ENCODE results near the gene ZMYND8.
"Not testable (repeated sequence)": the region's sequence is repeated elsewhere in the genome, so short reads cannot be mapped to it uniquely, and the experiment has no call there.

The ZMYND8 gene

GRCh38 chr20:47202733-47203667 lies 153.5 kb downstream of the ZMYND8 start:
- DNase-seq (ENCODE audit: low read depth), result no peak

DNA sequence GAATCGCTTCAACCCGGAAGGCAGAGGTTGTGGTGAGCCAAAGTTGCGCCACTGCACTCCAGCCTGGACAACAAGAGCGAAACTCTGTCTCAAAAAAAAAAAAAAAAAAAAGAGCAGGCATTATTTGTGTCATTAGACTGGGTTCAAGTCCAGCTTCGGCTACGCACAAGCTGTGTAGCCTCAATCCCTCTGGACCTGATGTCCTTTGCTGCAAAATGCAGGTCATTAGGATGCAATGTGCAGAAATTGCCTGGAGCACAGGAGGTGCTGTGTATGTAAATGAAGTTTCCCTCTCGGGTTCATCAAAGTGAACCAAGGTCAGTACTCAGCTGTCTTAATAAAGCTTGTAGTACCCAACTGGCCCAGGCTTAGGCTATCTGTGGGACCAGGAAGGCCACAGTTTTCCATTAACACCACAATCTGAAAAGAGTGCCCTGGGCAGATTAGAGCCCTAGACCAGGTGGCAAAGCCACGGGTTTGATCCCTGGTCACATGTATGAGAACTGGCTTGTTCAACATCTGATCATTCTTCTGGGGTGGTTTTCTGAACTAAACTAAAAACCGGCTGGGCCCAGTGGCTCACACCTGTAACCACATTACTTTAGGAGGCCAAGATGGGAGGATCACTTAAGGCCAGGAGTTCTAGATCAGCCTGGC lies 155.3 kb downstream of the ZMYND8 start:
- DNase-seq (ENCODE audit: low read depth), result no peak

DNA sequence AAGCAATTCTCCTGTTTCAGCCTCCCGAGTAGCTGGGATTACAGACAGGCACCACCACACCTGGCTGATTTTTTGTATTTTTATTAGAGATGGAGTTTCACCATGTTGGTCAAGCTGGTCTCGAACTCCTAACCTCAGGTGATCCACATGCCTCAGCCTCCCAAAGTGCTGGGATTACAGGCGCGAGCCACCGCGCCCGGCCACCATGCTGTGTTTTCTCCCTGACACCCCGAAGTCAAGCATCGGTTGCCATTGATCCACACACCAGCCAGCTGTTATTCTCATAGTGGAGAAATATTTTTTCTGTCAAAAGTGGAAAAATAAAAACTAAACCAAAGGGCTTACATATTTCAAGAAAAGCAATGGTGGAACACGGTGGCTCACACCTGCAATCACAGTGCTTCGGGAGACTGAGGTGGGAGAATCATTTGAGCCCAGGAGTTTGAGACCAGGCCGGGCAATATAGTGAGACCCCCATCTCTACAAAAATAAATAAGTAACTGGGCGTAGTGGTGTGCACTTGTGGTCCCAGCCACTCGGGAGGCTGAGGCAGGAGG lies 157.4 kb downstream of the ZMYND8 start:
- DNase-seq (ENCODE audit: low read depth), result no peak

GRCh38 chr20:47198254-47198671 lies 158.2 kb downstream of the ZMYND8 start:
- no peak for DNase-seq (ENCODE audit: low read depth)

GRCh38 chr20:47196091-47197081 lies 160.1 kb downstream of the ZMYND8 start:
- no peak for DNase-seq (ENCODE audit: low read depth)

DNA sequence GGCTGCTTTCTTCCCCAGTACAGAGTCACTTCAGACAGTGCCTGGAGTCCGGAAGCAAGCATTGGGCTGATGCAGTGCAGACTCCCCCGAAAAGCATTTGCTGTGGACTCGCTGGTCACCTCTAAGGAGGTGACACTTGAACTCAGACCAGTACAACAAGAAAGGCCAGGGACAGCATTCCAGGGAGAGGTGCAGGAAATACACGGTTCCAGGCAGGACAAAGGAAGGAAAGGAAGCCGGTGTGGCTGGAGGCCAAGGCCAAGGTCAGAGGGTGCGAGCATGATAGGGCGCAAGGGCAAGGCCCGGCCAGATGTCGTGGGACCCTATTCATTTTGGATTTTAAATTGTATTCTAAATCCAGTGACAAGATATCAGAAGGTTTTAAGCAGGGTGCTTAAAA lies 160.9 kb downstream of the ZMYND8 start:
- no peak for DNase-seq (ENCODE audit: low read depth)

DNA sequence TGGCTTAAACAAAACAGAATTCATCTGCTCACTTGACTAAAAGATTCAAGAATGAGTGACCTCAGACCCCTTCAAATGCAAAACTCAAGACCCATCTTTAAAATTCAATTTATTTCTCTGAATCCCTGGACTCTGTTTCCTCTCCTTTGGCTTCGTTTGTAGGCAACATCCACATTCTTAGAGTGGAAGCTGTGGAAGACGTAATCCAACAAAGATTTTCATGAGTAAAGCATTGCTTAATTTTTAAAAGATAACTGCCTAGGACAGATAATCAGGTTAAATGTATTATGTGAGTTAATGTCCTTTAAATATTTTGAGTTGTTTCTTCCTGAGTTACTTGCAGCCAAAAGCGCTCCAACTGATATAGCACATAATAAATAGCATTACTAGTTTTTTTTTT lies 164.5 kb downstream of the ZMYND8 start:
- no peak for DNase-seq (ENCODE audit: low read depth)

- no peak for DNase-seq (ENCODE audit: low read depth)
These were observed 165.3 kb downstream of the ZMYND8 start for GRCh38 chr20:47191074-47191673.

DNA sequence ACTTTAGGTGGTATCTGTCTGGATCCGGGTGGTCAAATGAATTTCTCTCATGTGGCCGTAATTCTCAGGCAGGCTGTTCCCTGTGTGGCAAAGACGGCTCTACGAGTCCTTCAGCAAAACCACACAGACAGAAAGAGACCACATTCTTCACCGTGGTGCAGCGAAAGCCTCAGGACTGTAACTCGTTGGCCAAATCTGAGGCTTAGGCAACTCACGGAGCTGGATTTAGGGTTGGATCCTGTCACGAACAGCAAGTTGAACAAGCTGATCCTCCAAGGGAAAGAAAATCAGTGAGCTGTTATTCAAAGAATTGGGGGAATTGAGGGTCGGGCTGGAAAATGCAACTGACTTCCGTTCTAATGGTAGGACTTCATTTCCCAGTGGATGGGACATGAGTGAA lies 167.4 kb downstream of the ZMYND8 start:
- no peak for DNase-seq (ENCODE audit: low read depth)

DNA sequence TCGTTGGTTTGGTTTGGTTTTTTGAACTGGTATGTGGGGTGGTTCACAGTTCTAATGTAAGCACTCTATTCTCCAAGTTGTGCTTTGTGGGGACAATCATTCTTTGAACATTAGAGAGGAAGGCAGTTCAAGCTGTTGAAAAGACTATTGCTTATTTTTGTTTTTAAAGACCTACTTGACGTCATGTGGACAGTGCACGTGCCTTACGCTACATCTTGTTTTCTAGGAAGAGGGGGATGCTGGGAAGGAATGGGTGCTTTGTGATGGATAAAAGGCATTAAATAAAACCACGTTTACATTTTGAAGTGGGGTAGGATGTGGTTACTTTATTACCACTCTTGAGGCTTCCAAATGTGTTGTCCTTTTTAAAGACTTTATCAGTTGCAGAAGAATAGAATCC lies 168.0 kb downstream of the ZMYND8 start:
- DNase-seq (ENCODE audit: low read depth), result no peak

DNA sequence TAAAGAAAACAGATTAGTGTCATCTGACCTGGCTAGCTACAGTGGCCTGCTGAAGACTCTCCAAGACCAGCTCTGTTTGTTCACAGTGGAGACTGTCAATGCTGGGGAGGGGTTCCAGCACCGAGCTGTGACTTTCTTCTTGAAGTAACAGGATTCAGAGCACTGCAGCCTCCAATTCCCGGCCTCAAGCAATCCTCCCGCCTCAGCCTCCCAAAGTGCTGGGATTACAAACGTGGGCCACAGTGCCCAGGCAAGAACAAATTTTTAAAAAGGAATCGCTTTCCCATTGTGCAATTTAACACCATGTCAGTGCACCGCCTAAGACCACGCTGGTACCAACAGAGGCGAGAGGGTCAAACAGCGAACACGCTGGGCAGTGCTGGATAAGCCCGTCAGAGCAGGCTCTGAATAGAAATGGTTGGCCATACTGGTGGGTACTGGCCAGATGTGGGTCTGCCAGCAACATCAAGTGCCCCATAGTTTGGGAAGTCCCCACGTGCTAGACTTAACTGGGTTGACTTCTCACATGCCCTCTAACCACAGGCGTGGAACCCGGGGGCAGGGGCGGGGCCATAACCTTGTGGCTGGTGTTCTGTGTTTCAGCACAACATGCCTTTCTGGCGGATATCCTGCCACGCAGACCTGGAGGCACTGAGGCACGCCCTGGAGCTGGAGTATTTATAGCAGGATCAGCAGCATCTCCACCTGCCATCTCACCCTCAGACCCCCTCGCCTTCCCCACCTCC lies 168.9 kb downstream of the ZMYND8 start:
- DNase-seq (ENCODE audit: low read depth), result no peak

DNA sequence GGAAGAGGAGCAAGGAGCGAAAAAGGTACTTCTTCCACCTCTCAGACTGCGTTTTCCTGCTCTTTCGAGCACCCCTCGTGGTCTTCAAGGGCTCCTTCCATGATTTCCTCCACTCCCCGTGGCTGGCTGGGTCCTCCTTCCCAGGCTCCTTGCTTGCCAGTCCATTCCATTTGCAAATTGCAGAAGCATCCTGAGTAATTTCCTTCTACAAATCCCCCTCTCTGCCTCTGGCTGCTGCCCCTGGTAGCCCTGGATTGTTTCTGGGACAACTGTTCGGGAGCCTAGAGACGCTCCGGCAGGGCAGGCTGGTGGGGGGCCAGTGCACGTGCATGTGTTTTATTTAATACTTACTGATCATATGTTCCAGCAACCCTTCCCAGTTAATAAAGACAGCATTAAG lies 173.1 kb downstream of the ZMYND8 start:
- DNase-seq (ENCODE audit: low read depth), result no peak

GRCh38 chr20:47181056-47181862 lies 175.2 kb downstream of the ZMYND8 start:
- peak; percentile 47 for DNase-seq (ENCODE audit: low read depth)

- no peak for DNase-seq (ENCODE audit: low read depth)
These were observed 177.2 kb downstream of the ZMYND8 start for GRCh38 chr20:47179267-47179666.

DNA sequence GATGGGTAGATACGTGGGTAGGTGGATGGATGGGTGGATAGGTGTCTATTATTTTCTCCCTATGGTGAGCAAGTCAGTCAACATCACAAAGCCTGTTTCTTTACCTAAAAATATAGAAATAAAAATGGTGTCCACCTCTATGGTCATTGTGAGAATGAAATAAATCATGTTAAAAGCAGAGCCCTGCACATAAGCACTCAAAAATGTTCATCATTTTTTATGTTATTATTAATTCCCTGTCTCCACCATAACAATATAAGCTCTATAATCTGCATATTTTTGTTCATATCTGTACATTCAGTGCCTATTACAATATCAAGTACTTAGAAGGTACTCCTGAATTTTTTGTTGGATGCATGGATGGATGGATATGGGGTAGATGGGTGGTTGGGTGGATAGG lies 177.6 kb downstream of the ZMYND8 start:
- DNase-seq (ENCODE audit: low read depth), result no peak

DNA sequence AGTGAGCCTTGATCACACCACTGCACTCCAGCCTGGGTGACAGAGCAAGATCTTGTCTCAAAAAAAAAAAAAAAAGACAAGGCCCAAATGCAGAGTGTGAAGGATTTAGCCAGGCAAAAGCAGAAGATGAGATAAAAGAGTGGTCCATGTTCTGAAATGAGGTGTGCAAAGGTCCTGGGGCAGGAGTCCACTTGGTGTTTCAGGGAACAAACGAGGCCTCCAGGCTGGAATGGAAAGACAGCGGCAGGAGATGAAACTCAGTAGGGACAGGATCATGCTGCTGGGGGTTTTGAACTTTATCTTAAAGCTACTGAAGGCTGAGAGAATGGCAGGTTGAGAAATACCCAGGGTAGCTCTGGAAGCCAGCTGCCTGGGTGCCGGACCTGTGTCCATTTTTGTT lies 178.2 kb downstream of the ZMYND8 start:
- DNase-seq (ENCODE audit: low read depth), result no peak

GRCh38 chr20:47176217-47176616 lies 180.3 kb downstream of the ZMYND8 start:
- not testable (repeated sequence) for DNase-seq (ENCODE audit: low read depth)

GRCh38 chr20:47175493-47175892 lies 181.0 kb downstream of the ZMYND8 start:
- no peak for DNase-seq (ENCODE audit: low read depth)

DNA sequence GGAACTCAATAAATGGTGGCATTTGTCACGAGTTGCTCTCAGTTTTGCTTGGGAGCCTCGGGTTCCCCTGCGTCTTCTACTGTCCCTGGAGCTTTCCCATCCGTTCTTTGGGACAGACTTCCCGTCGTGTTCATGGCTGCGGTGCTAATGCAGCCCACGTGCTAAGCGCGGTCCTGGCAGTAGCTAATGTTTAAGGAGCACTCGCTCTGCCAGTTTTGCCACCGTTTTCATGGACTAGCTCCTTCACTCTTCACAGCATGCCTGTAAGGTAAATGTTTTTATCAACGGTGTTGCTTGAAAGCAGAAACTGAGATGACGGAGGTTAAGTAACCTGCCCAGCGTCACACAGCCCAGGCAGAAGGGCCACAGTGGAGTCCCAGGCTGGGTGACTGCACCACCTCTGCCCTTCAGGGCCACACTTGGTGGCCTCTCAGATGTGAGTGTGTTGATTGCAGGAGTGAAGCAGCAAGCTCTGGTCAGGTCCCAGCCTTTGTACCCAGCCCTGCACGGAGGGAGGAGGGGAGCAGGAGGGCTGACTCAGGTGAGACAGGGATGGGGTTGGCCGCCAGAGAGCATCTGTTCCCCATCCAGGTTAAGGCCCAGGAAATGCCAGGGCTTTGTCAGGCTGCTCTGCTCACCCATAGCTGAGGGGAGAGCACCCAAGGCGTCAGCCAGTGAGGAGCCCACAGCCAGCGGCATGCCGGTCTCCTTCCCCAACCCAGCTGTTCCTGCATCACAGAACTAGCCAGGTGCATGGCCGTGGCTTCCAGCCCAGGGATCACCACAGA lies 181.8 kb downstream of the ZMYND8 start:
- DNase-seq (ENCODE audit: low read depth), result no peak

All from non-pigmented ciliary epithelial cell (primary cell).